Retina (tissue), 1 donor: Measurements from ENCODE around the gene RAD21L1.

Experiments
- DNase-seq: peaks from one replicate; pipeline ENCODE4 v3.0.0-alpha.2; 2016

Gene RAD21L1

DNA sequence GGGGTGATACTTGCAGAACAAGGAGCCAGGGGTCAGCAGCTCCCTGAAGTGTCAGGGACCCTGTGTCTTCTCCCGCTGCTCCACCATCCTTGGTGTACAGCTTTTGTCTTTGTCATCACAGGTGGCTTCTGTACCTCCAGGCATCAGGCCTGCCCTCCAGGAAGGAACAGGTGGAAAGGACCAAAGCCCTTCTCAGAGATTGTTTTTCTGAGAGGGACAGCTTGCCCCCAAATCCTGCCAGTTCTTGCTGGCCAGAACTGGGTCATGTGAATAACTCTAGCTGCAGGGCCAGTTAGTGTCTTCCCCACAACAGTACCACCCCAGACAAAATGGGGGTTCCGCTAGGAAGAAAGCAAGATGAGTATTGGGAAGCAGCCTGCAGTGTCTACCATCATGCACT, 71.6 kb downstream of the RAD21L1 start:
- no peak for DNase-seq

GRCh38 chr20:1298166-1298565, 72.3 kb downstream of the RAD21L1 start:
- DNase-seq: no peak

- DNase-seq: no peak
Measured at GRCh38 chr20:1298888-1299511, 73.2 kb downstream of the RAD21L1 start.

GRCh38 chr20:1299522-1299921, 73.7 kb downstream of the RAD21L1 start:
- no peak for DNase-seq

DNA sequence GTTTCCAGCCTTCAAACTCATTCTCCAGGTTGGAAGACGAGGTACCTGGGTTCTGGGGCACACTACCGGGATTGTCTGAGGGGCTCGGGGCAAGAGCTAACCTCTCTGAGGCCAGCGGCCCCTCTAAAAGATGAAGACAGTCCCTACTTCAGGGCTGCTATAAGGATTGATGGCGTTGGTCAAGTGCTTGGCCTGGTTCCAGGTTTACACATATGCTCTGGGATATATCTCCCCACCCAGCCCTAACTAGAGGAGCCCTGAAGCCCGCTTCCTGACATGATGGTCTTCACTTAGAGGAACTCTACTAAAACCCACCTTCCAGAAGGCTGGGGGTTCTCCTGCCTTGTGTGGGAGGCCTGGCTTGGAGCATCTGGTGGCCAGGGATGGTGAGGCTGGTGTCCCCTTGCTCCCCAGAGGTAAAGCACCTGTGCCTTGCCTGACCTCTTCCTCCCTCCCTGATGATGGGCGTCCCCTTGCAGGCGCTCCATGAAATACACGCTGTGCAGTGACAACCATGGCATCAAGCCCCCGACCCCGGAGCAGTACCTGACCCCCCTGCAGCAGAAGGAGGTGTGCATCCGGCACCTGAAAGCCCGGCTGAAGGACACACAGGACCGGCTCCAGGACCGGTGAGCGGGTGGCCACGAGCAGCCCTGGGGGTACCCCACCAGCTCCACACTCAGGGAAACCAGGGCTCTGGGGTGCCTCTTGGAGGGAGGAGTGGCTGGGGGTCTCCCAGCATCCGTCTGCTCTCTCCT, 74.4 kb downstream of the RAD21L1 start:
- DNase-seq: no peak

DNA sequence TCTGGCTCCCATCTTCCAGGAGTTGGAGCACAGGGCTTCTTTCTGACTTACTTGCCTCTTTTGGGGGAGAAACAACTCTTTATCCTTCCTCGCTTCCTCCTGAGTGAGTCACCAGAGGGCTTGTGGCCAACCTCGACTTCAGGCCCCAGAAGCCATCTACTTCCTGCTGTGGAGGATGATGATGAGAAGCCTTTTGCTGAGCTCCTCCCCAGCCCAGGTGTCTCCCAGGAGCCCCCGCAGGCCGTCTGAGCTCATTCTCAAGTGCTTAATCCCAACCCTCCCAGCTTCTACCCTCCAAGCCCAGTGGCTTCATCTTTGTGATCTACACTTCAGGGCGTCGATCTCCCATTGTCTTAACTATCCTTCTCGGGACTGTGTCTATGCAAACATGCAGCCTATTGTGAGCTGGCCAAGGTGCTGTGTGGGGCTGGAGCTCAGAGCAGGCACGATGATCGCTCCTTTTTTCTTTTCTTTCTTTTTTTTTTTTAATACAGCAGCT, 75.2 kb downstream of the RAD21L1 start:
- no peak for DNase-seq

GRCh38 chr20:1302685-1303541, 77.1 kb downstream of the RAD21L1 start:
- DNase-seq: no peak

GRCh38 chr20:1304710-1305515, 79.1 kb downstream of the RAD21L1 start:
- DNase-seq: no peak
